ENCODE data around the gene SCN2B. TPM values are rescaled to one million over a fixed set of nuclear protein-coding genes. Genes with fewer than 3 reads are reported as not detected.
A peak's percentile ranks its signal among the peaks of the same experiment; 100 is the strongest.

Gene SCN2B
- total RNA-seq, 1 experiment from 2014 or later, result 0.20 TPM

- DNase-seq (ENCODE audit: low spot score), result peak; percentile 64
- Mint-ChIP-seq H3K27ac (no peak overlapping the region), H3K9me3 (no peaks in the 10 kb centered on the region; the same call in 1 of the 2 replicates), H3K36me3 (no peaks in the 10 kb centered on the region), H3K27me3 (ENCODE audit: low read depth) (peaks cover 15% of the 10 kb centered on the region), H3K4me3 (peak overlapping the region; percentile 50), H3K4me1 (peaks cover 33% of the 10 kb centered on the region)
- POLR2A ChIA-PET, result interaction anchor here (0.7 kb wide), 1 partner anchor 9 kb away, joined by 3 read pairs; no protein-coding TSS in a partner anchor
- TF ChIP-seq FOXK1 (CRISPR knock-in tag; IDR thresholded peaks at IDR 0.05) (no peak), TEAD1 (CRISPR knock-in tag; IDR thresholded peaks at IDR 0.05) (no peak), MAX (CRISPR knock-in tag; IDR thresholded peaks at IDR 0.05) (peak; percentile 67), ZSCAN18 (CRISPR knock-in tag; IDR thresholded peaks at IDR 0.05) (no peak), ZNF121 (CRISPR knock-in tag; IDR thresholded peaks at IDR 0.05) (peak; percentile 98), USF1 (CRISPR knock-in tag; IDR thresholded peaks at IDR 0.05) (no peak), ZNF232 (CRISPR knock-in tag; IDR thresholded peaks at IDR 0.05) (no peak), ARID4B (CRISPR knock-in tag; IDR thresholded peaks at IDR 0.05; ENCODE audit: borderline replicate concordance) (no peak)
- CTCF ChIA-PET, result interaction anchor here (0.6 to 3.6 kb wide), 11 partner anchors 9 to 127 kb away, joined by 3 to 77 read pairs (median 4); partner anchors contain the start of gene MPZL2
- peak; percentile 85 for ATAC-seq
Observed at GRCh38 chr11:118180300-118180703, 3.9 kb upstream of the SCN2B start.

GRCh38 chr11:118176778-118177134, 317 bp upstream of the SCN2B start:
- DNase-seq (ENCODE audit: low spot score) (no peak), ATAC-seq (no peak)
- ChIA-PET CTCF (no interaction called here), POLR2A (no interaction called here)
- Mint-ChIP-seq H3K36me3 (no peaks in the 10 kb centered on the region), H3K9me3 (no peaks in the 10 kb centered on the region), H3K4me1 (peaks cover 45% of the 10 kb centered on the region), H3K27ac (no peak overlapping the region), H3K4me3 (peak overlapping the region; percentile 81), H3K27me3 (ENCODE audit: low read depth) (peaks cover 47% of the 10 kb centered on the region)
- no peak for TF ChIP-seq ATF1 (CRISPR knock-in tag; IDR thresholded peaks at IDR 0.05)
- TF ChIP-seq FOXP4 (CRISPR knock-in tag; IDR thresholded peaks at IDR 0.05), result no peak
- no peak for TF ChIP-seq USF1 (CRISPR knock-in tag; IDR thresholded peaks at IDR 0.05)
- no peak for TF ChIP-seq ZNF121 (CRISPR knock-in tag; IDR thresholded peaks at IDR 0.05)
- no peak for TF ChIP-seq ZNF512 (CRISPR knock-in tag; IDR thresholded peaks at IDR 0.05; ENCODE audit: borderline replicate concordance)
- no peak for TF ChIP-seq ZNF232 (CRISPR knock-in tag; IDR thresholded peaks at IDR 0.05)
- TF ChIP-seq SOX15 (CRISPR knock-in tag; IDR thresholded peaks at IDR 0.05), result no peak
- no peak for TF ChIP-seq FOXP1 (CRISPR knock-in tag; IDR thresholded peaks at IDR 0.05; ENCODE audit: borderline replicate concordance)
- TF ChIP-seq ERG (CRISPR knock-in tag; IDR thresholded peaks at IDR 0.05), result no peak
- no peak for TF ChIP-seq KAT7 (CRISPR knock-in tag; IDR thresholded peaks at IDR 0.05; ENCODE audit: borderline replicate concordance)
- TF ChIP-seq PRDM15 (CRISPR knock-in tag; IDR thresholded peaks at IDR 0.05), result no peak

Measured in WTC11 (cell line).